Retinal pigment epithelial cell (primary cell): ENCODE measurements around the gene PDHX.
A peak's percentile ranks its signal among the peaks of the same experiment; 100 is the strongest.
"Not testable (repeated sequence)": the region's sequence is repeated elsewhere in the genome, so short reads cannot be mapped to it uniquely, and the experiment has no call there.

ENCODE experiments used
- DNase-seq: peaks from one replicate; pipeline ENCODE4 v3.0.0-alpha.2; 2010; ENCODE audit warnings: low read depth
- H3K4me3 ChIP-seq: 2 replicates; pipeline ENCODE4 v1.5.1; 2011; ENCODE audit warnings: mild to moderate bottlenecking, low read length, control low read depth, moderate library complexity
- CTCF ChIP-seq: conservative IDR thresholded peaks from 2 replicates; pipeline ENCODE4 v1.5.1; 2011; ENCODE audit warnings: low read depth, low read length, control low read depth, inconsistent platforms

The PDHX gene

GRCh38 chr11:34886609-34887008 lies 29.8 kb upstream of the PDHX start:
- TF ChIP-seq CTCF: no peak
- no peak overlapping the region for H3K4me3 ChIP-seq
- no peak for DNase-seq

- no peak for DNase-seq
- H3K4me3 ChIP-seq: no peak overlapping the region
- no peak for TF ChIP-seq CTCF
Measured at GRCh38 chr11:34887260-34887659, 29.2 kb upstream of the PDHX start.

GRCh38 chr11:34890089-34890488 lies 26.3 kb upstream of the PDHX start:
- H3K4me3 ChIP-seq: no peak overlapping the region
- TF ChIP-seq CTCF: peak; percentile 40
- no peak for DNase-seq

- TF ChIP-seq CTCF: peak; percentile 45
- DNase-seq: peak; percentile 13
- no peak overlapping the region for H3K4me3 ChIP-seq
Measured at GRCh38 chr11:34890812-34891211, 25.6 kb upstream of the PDHX start.

- no peak for TF ChIP-seq CTCF
- no peak for DNase-seq
- no peak overlapping the region for H3K4me3 ChIP-seq
Measured at GRCh38 chr11:34891611-34892010, 24.8 kb upstream of the PDHX start.

GRCh38 chr11:34893416-34893815 lies 23.0 kb upstream of the PDHX start:
- DNase-seq: no peak
- TF ChIP-seq CTCF: no peak
- no peak overlapping the region for H3K4me3 ChIP-seq

- not testable (repeated sequence) for H3K4me3 ChIP-seq, DNase-seq
Measured at GRCh38 chr11:34896191-34896590, 20.2 kb upstream of the PDHX start.
